K562 (cell line): ENCODE measurements around the gene FAHD2A. TPM values are rescaled to one million over a fixed set of nuclear protein-coding genes. Genes with fewer than 3 reads are reported as not detected.
"Not testable (repeated sequence)": the region's sequence is repeated elsewhere in the genome, so short reads cannot be mapped to it uniquely, and the experiment has no call there.

ENCODE experiments used
- ATAC-seq: fragments of 200-7000 bp; cut with Tn5 transposase; 3 replicates; pipeline ENCODE4 v1.9.1; 2020; ENCODE audit warnings: moderate library complexity
- BruUV-seq: library from RNA; stranded (reverse); fragments of 400-500 nt; replicated peaks from 2 replicates; lab custom pipeline; 2021; lab: Mats Ljungman, UMichigan
- CTCF ChIA-PET: fragments of 300-600 bp; formaldehyde crosslinking; extraction: SDS; loops from one replicate; lab custom pipeline; 2021; ENCODE audit warnings: low intra/inter-chr PET ratio; lab: Yijun Ruan, JAX
- POLR2A ChIA-PET: fragments of 300-600, 350-650 bp; sonication (Branson Sonifier 250); formaldehyde crosslinking; extraction: SDS; loops from one replicate; lab custom pipeline; 2021; ENCODE audit warnings: antibody characterized with exemption, inconsistent platforms; lab: Yijun Ruan, JAX
- DNase-seq, 4 experiments: peaks; one replicate each; pipeline versions ENCODE4 v3.0.0 to v3.0.0-alpha.2; 2011 to 2018; ENCODE audit warnings: low spot score in 3 of 4, mixed read lengths in 3 of 4; ENCODE audit errors: extremely low read depth in 1 of 4
- FAIRE-seq: peaks from 2 replicates; lab custom pipeline; 2011; peaks lifted over from hg19 to GRCh38; lab: Jason Lieb, UNC
- H2AFZ ChIP-seq: 2 replicates; pipeline ENCODE4 v1.6.0; 2011; ENCODE audit warnings: low read depth, low read length, control low read depth, inconsistent platforms
- H3K27ac ChIP-seq: fragments of 200-600 bp; 3 replicates; pipeline ENCODE4 v1.8.0; 2011; ENCODE audit warnings: low read depth, mild to moderate bottlenecking, control low read depth, inconsistent platforms, low read length, moderate library complexity, mixed read lengths; ENCODE audit errors: extremely low read depth
- H3K27me3 ChIP-seq, 2 experiments: fragments of 300-600 bp in 1 of 2; 2 replicates in 1 of 2; 3 replicates in 1 of 2; pipeline versions ENCODE4 v1.6.0 to v1.8.0; 2011; ENCODE audit warnings: inconsistent platforms in 2 of 2, low read length in 2 of 2, mild to moderate bottlenecking in 1 of 2, mixed read lengths in 1 of 2, moderate library complexity in 1 of 2; ENCODE audit not compliant: control insufficient read depth in 2 of 2, insufficient read depth in 2 of 2
- H3K36me3 ChIP-seq: fragments of 300-600 bp; 3 replicates; pipeline ENCODE4 v1.8.0; 2011; ENCODE audit warnings: mild to moderate bottlenecking, low read length, inconsistent platforms; ENCODE audit not compliant: control insufficient read depth, insufficient read depth
- H3K4me1 ChIP-seq, 2 experiments: fragments of 200-600 bp in 1 of 2; replicated peaks in 1 of 2; 2 replicates in 1 of 2; 3 replicates in 1 of 2; pipeline versions ENCODE4 v1.5.1 to v1.8.0; 2011; ENCODE audit warnings: inconsistent platforms in 2 of 2, low read length in 2 of 2, mild to moderate bottlenecking in 1 of 2, mixed read lengths in 1 of 2, moderate library complexity in 1 of 2; ENCODE audit not compliant: control insufficient read depth in 2 of 2, insufficient read depth in 2 of 2
- H3K4me2 ChIP-seq: 2 replicates; pipeline ENCODE4 v1.6.1; 2011; ENCODE audit warnings: low read length, control low read depth, inconsistent platforms, mixed read lengths; ENCODE audit not compliant: insufficient read depth
- H3K4me3 ChIP-seq: fragments of 200-600 bp; sonication (generic), shearing (Covaris generic); 2 replicates; pipeline ENCODE4 v1.5.1; 2016; ENCODE audit warnings: control low read depth, inconsistent platforms
- H3K79me2 ChIP-seq: fragments of 200-600 bp; 3 replicates; pipeline ENCODE4 v1.8.0; 2011; ENCODE audit warnings: low read length, inconsistent platforms; ENCODE audit not compliant: control insufficient read depth, insufficient read depth
- H3K9ac ChIP-seq, 2 experiments: 2 replicates each; pipeline versions ENCODE4 v1.6.0 to v1.6.1; 2011; ENCODE audit warnings: low read depth in 2 of 2, low read length in 2 of 2, control low read depth in 1 of 2, inconsistent platforms in 1 of 2, mild to moderate bottlenecking in 1 of 2, mixed read lengths in 1 of 2; ENCODE audit not compliant: insufficient read depth in 1 of 2
- H3K9me1 ChIP-seq: one replicate; pipeline ENCODE4 v1.6.0; 2011; ENCODE audit warnings: inconsistent platforms, mild to moderate bottlenecking, low read length, moderate library complexity; ENCODE audit not compliant: control insufficient read depth, insufficient read depth
- H3K9me3 ChIP-seq: replicated peaks from 2 replicates; pipeline ENCODE4 v1.5.1; 2011; ENCODE audit warnings: low read depth, low read length, inconsistent platforms; ENCODE audit not compliant: control insufficient read depth, insufficient read depth
- H4K20me1 ChIP-seq: replicated peaks from 2 replicates; pipeline ENCODE4 v1.6.1; 2011; ENCODE audit warnings: low read length, inconsistent platforms, mixed read lengths; ENCODE audit not compliant: control insufficient read depth, insufficient read depth
- POLR2G ChIP-seq: fragments of 200-400 bp; formaldehyde crosslinking; IDR thresholded peaks from 2 replicates; pipeline ENCODE4 v1.6.1; 2017; ENCODE audit warnings: low read depth, mild to moderate bottlenecking, antibody characterized with exemption, low read length, moderate library complexity
- WGBS: fragments of 100-300 bp; shearing (Covaris generic); methylation state at CpG from one replicate; pipeline ENCODE4 v1.1.6; 2016; ENCODE audit warnings: low coverage, mixed read lengths; ENCODE audit not compliant: insufficient coverage; ENCODE audit errors: missing lambda C conversion rate; 5-methylcytosine and 5-hydroxymethylcytosine counted together
- in situ Hi-C: fragments of 300-500 bp; cut with MboI; formaldehyde crosslinking; loops from 4 replicates; pipeline ENCODE4 v1.15.0; 2018; ENCODE audit warnings: inconsistent platforms, mixed read lengths
- intact Hi-C: fragments of 100-400 bp; cut with micrococcal nuclease; formaldehyde crosslinking; loops from 2 replicates; pipeline ENCODE4 v1.14.2; 2022
- polyA plus RNA-seq, 8 experiments: library from polyadenylated mRNA; depleted of rRNA in 4 of 8; stranded (reverse) in 5 of 8; unstranded in 3 of 8; fragments of >200 nt; fragmentation: Nextera tagmentation in 2 of 8; fragmentation: Illumina TruSeq in 1 of 8; extraction: Ambion mirVana in 2 of 8; extraction: Trizol in 1 of 8; gene quantifications; 2 replicates each; pipeline versions ENCODE4 v1.2.1 to v1.2.3, GENCODE V29; 2011 to 2014; ENCODE audit warnings: inconsistent platforms in 1 of 8, missing spikeins in 1 of 8
- total RNA-seq, 7 experiments: library from RNA; depleted of rRNA in 6 of 7; stranded (reverse); fragments of >200 nt in 6 of 7; fragmentation: Illumina TruSeq in 2 of 7; extraction: Trizol in 2 of 7; gene quantifications; 2 replicates each; pipeline versions ENCODE4 v1.2.1 to v1.2.3, GENCODE V29; 2011 to 2021; ENCODE audit warnings: low replicate concordance in 1 of 7

Gene FAHD2A
- total and polyA plus RNA-seq, 9 of the 15 experiments (the other 6 are each of a cell fraction or from before 2014, with no cell fraction given) = 13.8 to 41.0 (median 30.4) TPM

GRCh38 chr2:95415561-95415960, 13.1 kb downstream of the FAHD2A start:
- not testable (repeated sequence) for FAIRE-seq, H4K20me1 ChIP-seq, DNase-seq, H2AFZ ChIP-seq, H3K36me3 ChIP-seq, H3K4me1 ChIP-seq, H3K27ac ChIP-seq, BruUV-seq, H3K27me3 ChIP-seq
- in situ Hi-C loops = loop anchor here (5.0 kb wide), 1 partner anchor 242 kb away; no protein-coding TSS in a partner anchor
- 0 out of 2 replicates have a peak, but pooled peaks have one; percentile 44 for TF ChIP-seq POLR2G
- TF ChIP-seq, all 486 proteins: peak for 1; not testable (repeated sequence) for 485
- H3K9me1 ChIP-seq, H3K4me3 ChIP-seq, POLR2A ChIA-PET, CTCF ChIA-PET, H3K4me2 ChIP-seq, intact Hi-C loops, H3K9ac ChIP-seq, H3K79me2 ChIP-seq, H3K9me3 ChIP-seq, ATAC-seq: not testable (repeated sequence)
- WGBS = 75% methylated on average over 12 of the region's 16 CpGs

DNA sequence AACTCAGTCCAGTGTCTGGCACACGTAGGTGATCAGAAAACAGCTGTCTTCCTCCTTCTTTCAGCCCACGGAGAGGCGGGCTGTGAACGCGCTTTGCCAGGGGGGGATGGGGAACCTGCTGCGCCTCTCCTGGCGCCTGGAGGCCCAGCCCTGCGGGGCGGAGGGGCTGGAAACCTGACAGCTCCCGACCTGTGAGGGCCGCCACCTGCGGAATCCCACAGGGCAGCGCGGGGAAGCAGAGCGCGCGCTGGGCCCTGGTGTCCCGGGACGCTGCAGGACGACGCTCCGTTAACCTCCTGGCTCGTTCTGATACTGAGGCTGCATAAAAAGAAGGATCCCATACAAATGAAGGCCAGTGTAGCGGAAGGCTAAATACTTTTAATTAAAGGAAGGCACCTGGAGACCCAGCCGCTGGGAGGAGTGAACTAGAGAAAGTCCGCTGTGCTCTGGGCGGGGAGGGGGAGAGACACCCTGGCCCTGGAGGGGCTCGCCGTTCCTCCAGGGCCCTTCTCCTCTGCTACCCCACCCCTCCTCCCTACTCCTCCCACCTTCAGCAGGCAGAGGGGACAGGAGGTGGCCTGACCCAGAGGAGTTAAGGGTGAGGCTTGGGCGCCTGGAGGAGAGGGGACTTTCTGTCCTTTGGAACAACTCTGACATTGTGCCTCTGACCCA, 24.8 kb downstream of the FAHD2A start:
- H3K9me3 ChIP-seq, BruUV-seq, CTCF ChIA-PET: not testable (repeated sequence)

GRCh38 chr2:95429748-95430467, 27.4 kb downstream of the FAHD2A start:
- WGBS = no CpG with 5 or more reads among the region's 8 CpGs
- not testable (repeated sequence) for H3K4me1 ChIP-seq

More for the DNA sequence above, 24.8 kb downstream of the FAHD2A start:
- H3K9me1 ChIP-seq, H4K20me1 ChIP-seq, H3K27ac ChIP-seq, FAIRE-seq, POLR2A ChIA-PET, H3K27me3 ChIP-seq, H3K4me3 ChIP-seq, H2AFZ ChIP-seq, intact Hi-C loops, H3K4me1 ChIP-seq, H3K9ac ChIP-seq, H3K4me2 ChIP-seq, DNase-seq, in situ Hi-C loops, H3K79me2 ChIP-seq, H3K36me3 ChIP-seq, ATAC-seq: not testable (repeated sequence)
- 0% methylated on average over 5 of the region's 30 CpGs for WGBS

More at GRCh38 chr2:95429748-95430467, 27.4 kb downstream of the FAHD2A start:
- BruUV-seq, H4K20me1 ChIP-seq, POLR2A ChIA-PET, H3K9me3 ChIP-seq, H3K27ac ChIP-seq, H3K79me2 ChIP-seq, H3K9ac ChIP-seq, H3K27me3 ChIP-seq, H3K4me3 ChIP-seq, intact Hi-C loops, H2AFZ ChIP-seq, CTCF ChIA-PET, FAIRE-seq, H3K4me2 ChIP-seq, DNase-seq, H3K36me3 ChIP-seq, ATAC-seq, H3K9me1 ChIP-seq: not testable (repeated sequence)
- in situ Hi-C loops = loop anchor here (10.0 kb wide), 1 partner anchor 215 kb away; no protein-coding TSS in a partner anchor
